OCI-LY7 (cell line): Measurements from ENCODE around the gene SLC4A4. TPM values are rescaled to one million over a fixed set of nuclear protein-coding genes. Genes with fewer than 3 reads are reported as not detected.

Experiments used
- BruUV-seq: library from RNA; stranded (reverse); fragments of 400-500 nt; replicated peaks from 2 replicates; lab custom pipeline; 2021; lab: Mats Ljungman, UMichigan
- CTCF ChIA-PET: fragments of 300-600 bp; sonication (Branson Sonifier 250); formaldehyde crosslinking; loops from one replicate; lab custom pipeline; 2022; ENCODE audit warnings: antibody characterized with exemption; ENCODE audit not compliant: unreplicated experiment; lab: Charles Lee
- POLR2A ChIA-PET: fragments of 300-600 bp; sonication (Branson Sonifier 250); formaldehyde crosslinking; loops from one replicate; lab custom pipeline; 2022; ENCODE audit warnings: antibody characterized with exemption; lab: Charles Lee
- DNase-seq: peaks from one replicate; pipeline ENCODE4 v3.0.0-alpha.2; 2015; ENCODE audit warnings: low spot score
- H2AFZ ChIP-seq: fragments of 200-600 bp; sonication (generic), shearing (Covaris generic); 2 replicates; pipeline ENCODE4 v1.6.1; 2014; ENCODE audit warnings: mild to moderate bottlenecking, antibody characterized with exemption, low read length, moderate library complexity
- H3K27ac ChIP-seq: fragments of 200-600 bp; sonication (generic); 2 replicates; pipeline ENCODE4 v1.5.1; 2014; ENCODE audit warnings: mixed run types, low read depth, mild to moderate bottlenecking, moderate library complexity, low read length, inconsistent platforms; ENCODE audit not compliant: poor library complexity, severe bottlenecking
- H3K36me3 ChIP-seq: fragments of 200-600 bp; sonication (generic); 2 replicates; pipeline ENCODE4 v1.6.1; 2014; ENCODE audit warnings: mild to moderate bottlenecking, antibody characterized with exemption, low read length, moderate library complexity, mixed read lengths; ENCODE audit not compliant: insufficient read depth
- H3K4me1 ChIP-seq: fragments of 200-600 bp; sonication (generic); 2 replicates; pipeline ENCODE4 v1.5.1; 2014; ENCODE audit warnings: mild to moderate bottlenecking, low read length; ENCODE audit not compliant: insufficient read depth, poor library complexity, severe bottlenecking
- H3K4me2 ChIP-seq: fragments of 200-600 bp; sonication (generic); 2 replicates; pipeline ENCODE4 v1.6.1; 2014; ENCODE audit warnings: mild to moderate bottlenecking, low read length
- H3K4me3 ChIP-seq: fragments of 200-600 bp; sonication (generic); 2 replicates; pipeline ENCODE4 v1.5.1; 2014; ENCODE audit warnings: mild to moderate bottlenecking, low read depth, low read length; ENCODE audit not compliant: poor library complexity, severe bottlenecking
- H3K79me2 ChIP-seq: fragments of 200-600 bp; sonication (generic); 2 replicates; pipeline ENCODE4 v1.6.1; 2016; ENCODE audit warnings: low read depth, mild to moderate bottlenecking, low read length, moderate library complexity, mixed read lengths; ENCODE audit not compliant: insufficient read depth
- H3K9me2 ChIP-seq: fragments of 200-600 bp; sonication (generic); 2 replicates; pipeline ENCODE4 v1.6.1; 2016; ENCODE audit warnings: mild to moderate bottlenecking, low read length, mixed read lengths; ENCODE audit not compliant: insufficient read depth
- H3K9me3 ChIP-seq: fragments of 200-600 bp; sonication (generic); 2 replicates; pipeline ENCODE4 v1.6.1; 2014; ENCODE audit warnings: mild to moderate bottlenecking, mixed run types, low read length, mixed read lengths
- H4K20me1 ChIP-seq: fragments of 200-600 bp; sonication (generic); 2 replicates; pipeline ENCODE4 v1.6.1; 2014; ENCODE audit warnings: mild to moderate bottlenecking, antibody characterized with exemption, low read length, moderate library complexity, mixed read lengths; ENCODE audit not compliant: insufficient read depth
- EZH2phosphoT487 ChIP-seq: fragments of 200-600 bp; sonication (generic); IDR thresholded peaks from 2 replicates; pipeline ENCODE4 v1.6.1; 2018; ENCODE audit warnings: low read depth, borderline replicate concordance, mild to moderate bottlenecking, mixed run types, antibody characterized with exemption, low read length, moderate library complexity, mixed read lengths
- intact Hi-C: fragments of 100-400 bp; cut with micrococcal nuclease; formaldehyde crosslinking; loops from one replicate; pipeline ENCODE4 v1.10.0; 2022; ENCODE audit not compliant: unreplicated experiment
- total RNA-seq, 2 experiments: library from RNA; depleted of rRNA in 1 of 2; stranded (reverse); fragments of >200 nt in 1 of 2; shearing (Covaris generic) in 1 of 2; gene quantifications; 2 replicates each; pipeline ENCODE4 v1.2.3, GENCODE V29; 2014 to 2022
- TF ChIP-seq, protein P1 (sequence below): fragments of 200-600 bp; sonication (generic); conservative IDR thresholded peaks from 2 replicates; pipeline ENCODE4 v1.5.1; 2014; ENCODE audit warnings: mild to moderate bottlenecking, antibody characterized with exemption, low read length, moderate library complexity, mixed read lengths

Gene SLC4A4
- total RNA-seq, 2 experiments from 2014 or later, result not detected

DNA sequence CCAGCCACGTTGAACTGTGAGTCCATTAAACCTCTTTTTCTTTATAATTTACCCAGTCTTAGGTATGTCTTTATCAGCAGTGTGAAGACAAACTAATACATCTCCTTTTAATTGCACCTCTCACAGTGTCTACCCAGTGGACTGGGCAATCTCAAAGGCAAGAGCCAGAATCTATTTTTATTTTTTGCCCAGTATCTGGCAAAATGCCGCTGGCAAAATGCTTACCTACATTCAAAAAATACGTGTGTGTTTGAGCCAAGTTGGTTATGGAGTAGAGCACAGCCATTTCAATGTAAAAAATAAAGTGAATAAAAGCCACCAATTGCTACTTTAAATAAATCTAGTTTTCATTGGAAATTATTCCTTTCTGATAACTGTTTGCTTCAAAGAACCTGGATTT is 245.2 kb downstream of the SLC4A4 start:
- ChIA-PET CTCF (no interaction called here), POLR2A (no interaction called here)
- no peak overlapping the region for H3K4me3 ChIP-seq
- H3K4me2 ChIP-seq, result no peak overlapping the region
- H2AFZ ChIP-seq, result no peak overlapping the region
- H3K9me3 ChIP-seq, result no peaks in the 10 kb centered on the region
- H3K27ac ChIP-seq, result no peak overlapping the region
- intact Hi-C loops, result no loop called here
- BruUV-seq, result no TSS peak
- H3K9me2 ChIP-seq, result no peaks in the 10 kb centered on the region
- H3K36me3 ChIP-seq, result no peaks in the 10 kb centered on the region
- TF ChIP-seq EZH2phosphoT487, result no peak
- TF ChIP-seq, protein P1, sequence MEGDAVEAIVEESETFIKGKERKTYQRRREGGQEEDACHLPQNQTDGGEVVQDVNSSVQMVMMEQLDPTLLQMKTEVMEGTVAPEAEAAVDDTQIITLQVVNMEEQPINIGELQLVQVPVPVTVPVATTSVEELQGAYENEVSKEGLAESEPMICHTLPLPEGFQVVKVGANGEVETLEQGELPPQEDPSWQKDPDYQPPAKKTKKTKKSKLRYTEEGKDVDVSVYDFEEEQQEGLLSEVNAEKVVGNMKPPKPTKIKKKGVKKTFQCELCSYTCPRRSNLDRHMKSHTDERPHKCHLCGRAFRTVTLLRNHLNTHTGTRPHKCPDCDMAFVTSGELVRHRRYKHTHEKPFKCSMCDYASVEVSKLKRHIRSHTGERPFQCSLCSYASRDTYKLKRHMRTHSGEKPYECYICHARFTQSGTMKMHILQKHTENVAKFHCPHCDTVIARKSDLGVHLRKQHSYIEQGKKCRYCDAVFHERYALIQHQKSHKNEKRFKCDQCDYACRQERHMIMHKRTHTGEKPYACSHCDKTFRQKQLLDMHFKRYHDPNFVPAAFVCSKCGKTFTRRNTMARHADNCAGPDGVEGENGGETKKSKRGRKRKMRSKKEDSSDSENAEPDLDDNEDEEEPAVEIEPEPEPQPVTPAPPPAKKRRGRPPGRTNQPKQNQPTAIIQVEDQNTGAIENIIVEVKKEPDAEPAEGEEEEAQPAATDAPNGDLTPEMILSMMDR, result no peak
- H3K4me1 ChIP-seq, result no peaks in the 10 kb centered on the region
- no peak for DNase-seq
- H3K79me2 ChIP-seq, result no peaks in the 10 kb centered on the region
- H4K20me1 ChIP-seq, result no peaks in the 10 kb centered on the region

DNA sequence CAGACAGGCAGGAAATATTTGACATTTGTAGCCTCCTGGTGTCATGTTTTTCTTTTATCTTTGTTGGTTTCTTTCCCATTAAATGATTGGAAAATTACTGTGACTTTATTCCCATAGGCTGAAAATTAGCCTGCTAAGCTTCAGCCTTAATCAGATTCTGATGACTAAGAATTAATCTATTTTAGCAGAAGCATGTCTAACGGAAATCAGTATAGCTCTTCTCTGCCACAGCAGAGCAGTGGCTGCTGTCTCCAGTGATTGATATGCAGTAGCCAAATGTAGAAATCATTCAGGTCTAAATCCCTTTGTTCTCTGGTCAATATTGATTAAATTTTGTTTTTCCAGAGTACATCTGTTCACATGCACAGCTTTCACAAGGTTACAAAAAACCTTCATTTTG is 245.8 kb downstream of the SLC4A4 start:
- POLR2A ChIA-PET, result no interaction called here
- intact Hi-C loops, result no loop called here
- no peaks in the 10 kb centered on the region for H3K79me2 ChIP-seq
- TF ChIP-seq, protein P1, result no peak
- TF ChIP-seq EZH2phosphoT487, result no peak
- H3K4me3 ChIP-seq, result no peak overlapping the region
- H2AFZ ChIP-seq, result no peak overlapping the region
- H3K4me2 ChIP-seq, result no peak overlapping the region
- BruUV-seq, result no TSS peak
- no peaks in the 10 kb centered on the region for H4K20me1 ChIP-seq
- no peak for DNase-seq
- H3K4me1 ChIP-seq, result no peaks in the 10 kb centered on the region
- H3K9me2 ChIP-seq, result no peaks in the 10 kb centered on the region
- CTCF ChIA-PET, result no interaction called here
- H3K9me3 ChIP-seq, result no peaks in the 10 kb centered on the region
- no peak overlapping the region for H3K27ac ChIP-seq
- no peaks in the 10 kb centered on the region for H3K36me3 ChIP-seq

DNA sequence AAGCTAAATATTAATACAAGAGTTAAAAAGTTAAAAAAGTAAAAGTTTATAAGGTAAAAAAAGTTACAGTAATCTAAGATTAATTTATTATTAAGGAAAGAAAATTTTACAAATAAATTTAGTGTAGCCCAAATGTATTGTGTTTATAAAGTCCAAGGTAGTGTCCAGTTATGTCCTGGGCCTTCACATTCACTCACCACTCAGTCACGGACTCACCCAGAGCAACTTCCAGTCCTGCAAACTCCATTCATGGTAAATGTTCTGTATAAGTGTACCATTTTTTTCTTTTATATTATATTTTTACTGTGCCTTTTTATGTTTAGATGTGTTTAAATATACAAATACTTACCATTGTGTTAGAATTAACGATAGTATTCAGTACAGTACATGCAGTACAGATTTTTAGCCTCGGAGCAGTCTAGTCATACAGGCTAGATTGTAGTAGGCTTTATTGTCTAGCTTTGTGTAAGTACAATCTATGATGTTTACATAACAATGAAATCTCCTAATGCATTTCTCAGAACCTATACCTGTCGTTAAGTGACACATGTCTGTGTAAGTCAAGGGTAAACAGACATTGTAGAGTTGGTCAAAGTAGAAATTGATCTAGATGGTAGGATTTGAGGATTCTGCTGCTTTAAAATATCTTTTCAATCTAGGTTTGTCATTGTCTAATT is 247.4 kb downstream of the SLC4A4 start:
- no TSS peak for BruUV-seq
- Histone ChIP-seq H3K9me2 (no peaks in the 10 kb centered on the region), H3K4me1 (no peaks in the 10 kb centered on the region), H3K4me2 (no peak overlapping the region), H4K20me1 (no peaks in the 10 kb centered on the region), H2AFZ (no peak overlapping the region), H3K4me3 (no peak overlapping the region), H3K27ac (no peak overlapping the region), H3K79me2 (no peaks in the 10 kb centered on the region), H3K36me3 (no peaks in the 10 kb centered on the region), H3K9me3 (no peaks in the 10 kb centered on the region)
- intact Hi-C loops, result no loop called here
- CTCF ChIA-PET, result no interaction called here
- TF ChIP-seq, protein P1, result no peak
- no peak for TF ChIP-seq EZH2phosphoT487
- no peak for DNase-seq
- POLR2A ChIA-PET, result interaction anchor here (0.7 kb wide), 1 partner anchor 168 kb away, joined by 3 read pairs; no protein-coding TSS in a partner anchor
